Fibroblast of the conjunctiva (primary cell): ENCODE data around the gene ZBTB4.

Experiments
- DNase-seq: peaks from one replicate; pipeline ENCODE4 v3.0.0-alpha.2; 2010; ENCODE audit warnings: low read depth

The ZBTB4 gene

GRCh38 chr17:7419819-7420610 lies 59.4 kb downstream of the ZBTB4 start, which contains the start of gene SPEM1:
Gene SPEM1 (plus strand): TSS chr17:7420324. CDS start chr17:7420385, 61 bp downstream.
- DNase-seq, result no peak

- no peak for DNase-seq
These were observed 60.8 kb downstream of the ZBTB4 start for GRCh38 chr17:7418472-7419152.

GRCh38 chr17:7417056-7417655 lies 62.3 kb downstream of the ZBTB4 start:
- no peak for DNase-seq

GRCh38 chr17:7416323-7416722 lies 63.1 kb downstream of the ZBTB4 start:
- no peak for DNase-seq

GRCh38 chr17:7415784-7416183 lies 63.6 kb downstream of the ZBTB4 start:
- no peak for DNase-seq

GRCh38 chr17:7414837-7415236 lies 64.6 kb downstream of the ZBTB4 start:
- no peak for DNase-seq

- no peak for DNase-seq
These were observed 66.0 kb downstream of the ZBTB4 start for GRCh38 chr17:7413346-7413985.

GRCh38 chr17:7411427-7411750 lies 68.0 kb downstream of the ZBTB4 start:
- DNase-seq, result no peak

- DNase-seq, result no peak
These were observed 68.6 kb downstream of the ZBTB4 start for GRCh38 chr17:7410634-7411426.

GRCh38 chr17:7409716-7410115 lies 69.7 kb downstream of the ZBTB4 start:
- DNase-seq, result no peak
